Activated T-helper 1 cell treated with anti-CD3 and anti-CD28 coated beads, Interleukin-12 subunit alpha, Interleukin-12 subunit beta, Interleukin-2, Interleukin-4 antibody, amounts not matched to agents 30 ng/mL and 10 ng/mL and 1 ng/mL, durations not matched to agents 14 hours and 24 hours and 36 hours (primary cell): Measurements from ENCODE around the gene AGK. TPM values are rescaled to one million over a fixed set of nuclear protein-coding genes. Genes with fewer than 3 reads are reported as not detected.

Experiments used
- DNase-seq: peaks from one replicate; pipeline ENCODE4 v3.0.0; 2021; ENCODE audit warnings: low spot score
- H3K27ac Mint-ChIP-seq: one replicate; pipeline ENCODE4 v1.8.0; 2021; ENCODE audit warnings: mild to moderate bottlenecking, mixed read lengths
- H3K27me3 Mint-ChIP-seq: one replicate; pipeline ENCODE4 v1.8.0; 2022; ENCODE audit warnings: mild to moderate bottlenecking, moderate library complexity, mixed read lengths; ENCODE audit not compliant: insufficient read depth
- H3K36me3 Mint-ChIP-seq: one replicate; pipeline ENCODE4 v1.8.0; 2021; ENCODE audit warnings: low read depth, mixed read lengths
- H3K4me1 Mint-ChIP-seq: one replicate; pipeline ENCODE4 v1.8.0; 2021; ENCODE audit warnings: low read depth, mixed read lengths
- H3K4me3 Mint-ChIP-seq: one replicate; pipeline ENCODE4 v1.8.0; 2021; ENCODE audit warnings: mild to moderate bottlenecking, moderate library complexity, mixed read lengths
- H3K9me3 Mint-ChIP-seq: one replicate; pipeline ENCODE4 v1.8.0; 2021; ENCODE audit warnings: mixed read lengths
- intact Hi-C: fragments of 100-400 bp; cut with micrococcal nuclease; formaldehyde crosslinking; loops from one replicate; pipeline ENCODE4 v1.15.1; 2024
- total RNA-seq: library from RNA; stranded (reverse); gene quantifications from 2 replicates; pipeline ENCODE4 v1.2.3, GENCODE V29; 2022

The AGK gene
- total RNA-seq, 1 donor from 2014 or later, result 179 TPM

- Mint-ChIP-seq H3K27ac (peak overlapping the region; percentile 94), H3K4me3 (peak overlapping the region; percentile 48), H3K27me3 (no peaks in the 10 kb centered on the region), H3K4me1 (peaks cover 89% of the 10 kb centered on the region), H3K9me3 (peaks cover 37% of the 10 kb centered on the region), H3K36me3 (peaks cover 87% of the 10 kb centered on the region)
- DNase-seq, result no peak
- intact Hi-C loops, result loop anchor here (1.0 to 10.0 kb wide), 7 partner anchors 9 to 1249 kb away; partner anchors contain the start of genes AGK, MKRN1, MRPS33 and NDUFB2
These were observed 8.8 kb downstream of the AGK start for GRCh38 chr7:141559961-141560360.

GRCh38 chr7:141562036-141562435 is 10.8 kb downstream of the AGK start:
- Mint-ChIP-seq H3K4me1 (peaks cover 89% of the 10 kb centered on the region), H3K9me3 (peaks cover 46% of the 10 kb centered on the region), H3K4me3 (peak overlapping the region; percentile 23), H3K27me3 (no peaks in the 10 kb centered on the region), H3K36me3 (peaks cover 88% of the 10 kb centered on the region), H3K27ac (peak overlapping the region; percentile 57)
- no peak for DNase-seq
- intact Hi-C loops, result no loop called here

GRCh38 chr7:141562543-141562942 is 11.3 kb downstream of the AGK start:
- H3K36me3 Mint-ChIP-seq, result peaks cover 87% of the 10 kb centered on the region
- H3K27me3 Mint-ChIP-seq, result no peaks in the 10 kb centered on the region
- no peak overlapping the region for H3K4me3 Mint-ChIP-seq
- peak overlapping the region; percentile 57 for H3K27ac Mint-ChIP-seq
- H3K4me1 Mint-ChIP-seq, result peaks cover 89% of the 10 kb centered on the region
- H3K9me3 Mint-ChIP-seq, result peaks cover 45% of the 10 kb centered on the region
- no peak for DNase-seq
- intact Hi-C loops, result no loop called here

DNA sequence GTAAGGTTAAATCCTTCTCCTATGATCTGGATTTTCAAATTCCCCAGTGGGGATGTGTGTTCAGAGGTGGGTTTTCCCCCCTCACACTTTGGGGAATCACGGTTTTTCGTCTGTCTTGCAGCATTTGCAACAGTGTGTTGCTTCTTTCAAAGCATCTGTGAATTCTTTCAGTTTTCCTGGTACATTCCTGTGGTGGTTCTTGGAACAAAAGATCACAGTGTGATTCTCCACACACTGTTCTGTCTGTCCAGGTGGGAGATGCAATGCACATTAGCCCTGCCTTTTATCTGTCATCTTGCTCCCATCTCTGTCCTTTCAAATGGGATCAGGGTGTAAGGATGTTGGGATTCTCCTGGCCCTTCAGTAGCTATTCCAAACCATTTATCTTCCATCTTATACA is 11.8 kb downstream of the AGK start:
- Mint-ChIP-seq H3K9me3 (peaks cover 42% of the 10 kb centered on the region), H3K4me3 (no peak overlapping the region), H3K27ac (peak overlapping the region; percentile 95), H3K27me3 (no peaks in the 10 kb centered on the region), H3K36me3 (peaks cover 88% of the 10 kb centered on the region), H3K4me1 (peaks cover 89% of the 10 kb centered on the region)
- intact Hi-C loops, result no loop called here
- no peak for DNase-seq

DNA sequence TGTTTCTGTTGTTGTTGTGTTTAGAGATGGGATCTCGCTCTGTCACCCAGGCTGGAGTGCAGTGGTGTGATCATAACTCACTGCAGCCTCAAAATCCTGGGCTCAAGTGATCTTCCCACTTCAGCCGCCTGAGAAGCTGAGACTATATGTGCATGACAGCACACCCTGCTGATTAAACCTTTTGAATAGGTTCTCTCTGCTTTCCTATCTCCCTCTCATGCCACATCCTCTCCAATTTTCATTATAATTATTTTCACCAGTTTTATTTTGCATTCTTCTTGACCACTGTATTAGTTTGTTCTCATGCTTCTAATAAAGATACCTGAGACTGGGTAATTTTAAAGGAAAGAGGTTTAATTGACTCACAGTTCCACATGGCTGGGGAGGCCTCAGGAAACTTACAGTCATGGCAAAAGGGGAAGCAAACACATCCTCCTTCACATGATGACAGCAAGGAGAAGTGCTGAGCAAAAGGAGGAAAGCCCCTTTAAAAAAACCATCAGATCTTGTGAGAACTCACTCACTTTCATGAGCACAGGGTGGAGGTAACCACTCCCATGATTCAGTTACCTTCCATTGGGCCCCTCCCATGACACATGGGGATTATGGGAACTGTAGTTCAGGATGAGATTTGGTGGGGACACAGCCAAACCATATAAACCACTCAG is 12.9 kb downstream of the AGK start:
- Mint-ChIP-seq H3K27ac (peak overlapping the region; percentile 95), H3K4me3 (peak overlapping the region; percentile 38), H3K4me1 (peaks cover 80% of the 10 kb centered on the region), H3K9me3 (peaks cover 42% of the 10 kb centered on the region), H3K36me3 (peaks cover 88% of the 10 kb centered on the region), H3K27me3 (no peaks in the 10 kb centered on the region)
- peak; percentile 23 for DNase-seq
- intact Hi-C loops, result loop anchor here (1.0 kb wide), 1 partner anchor 22 kb away; no protein-coding TSS in a partner anchor

DNA sequence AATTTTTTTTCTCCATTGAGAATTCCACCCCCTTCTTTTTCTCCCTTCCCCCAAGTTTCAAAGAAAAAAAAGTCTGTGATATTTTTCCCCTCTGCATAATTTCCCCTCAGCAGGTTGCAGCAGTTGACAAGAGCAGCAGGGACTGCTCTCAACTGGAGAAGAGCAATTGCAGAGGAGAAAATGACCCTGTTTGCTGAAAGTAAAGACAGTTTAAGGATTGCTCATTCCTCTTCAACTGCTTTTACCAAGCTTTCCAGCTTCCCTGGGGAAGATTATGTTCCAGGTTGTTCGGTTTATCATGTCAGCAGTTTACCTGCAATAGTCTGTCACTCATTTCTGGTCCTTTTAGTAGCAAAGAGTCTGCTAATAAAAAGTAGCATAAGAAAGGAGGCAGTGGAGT is 16.2 kb downstream of the AGK start:
- intact Hi-C loops, result no loop called here
- Mint-ChIP-seq H3K27me3 (no peaks in the 10 kb centered on the region), H3K27ac (peak overlapping the region; percentile 32), H3K36me3 (peaks cover 84% of the 10 kb centered on the region), H3K9me3 (peaks cover 25% of the 10 kb centered on the region), H3K4me3 (no peak overlapping the region), H3K4me1 (peaks cover 72% of the 10 kb centered on the region)
- no peak for DNase-seq

DNA sequence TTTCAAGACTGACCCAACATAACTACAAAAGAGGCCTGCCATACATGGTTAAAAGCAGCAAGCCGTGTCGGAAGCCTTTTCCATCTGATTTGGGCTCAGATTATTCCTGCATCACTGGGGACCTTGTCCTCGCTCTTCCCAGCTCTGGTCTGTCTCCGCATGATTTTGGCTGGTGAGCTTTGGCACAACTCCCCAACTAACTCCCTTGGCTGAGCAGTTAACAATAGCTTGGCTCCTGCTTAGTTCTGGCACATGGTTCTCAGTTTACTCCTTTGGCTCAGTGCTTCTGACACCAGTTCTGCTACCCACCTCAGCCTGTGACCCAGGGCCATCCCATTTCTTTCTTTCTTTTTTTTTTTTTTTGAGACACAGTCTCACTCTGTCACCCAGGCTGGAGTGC is 17.0 kb downstream of the AGK start:
- H3K27me3 Mint-ChIP-seq, result no peaks in the 10 kb centered on the region
- H3K4me1 Mint-ChIP-seq, result peaks cover 70% of the 10 kb centered on the region
- peaks cover 83% of the 10 kb centered on the region for H3K36me3 Mint-ChIP-seq
- intact Hi-C loops, result no loop called here
- H3K27ac Mint-ChIP-seq, result no peak overlapping the region
- no peak for DNase-seq
- H3K4me3 Mint-ChIP-seq, result no peak overlapping the region
- peaks cover 26% of the 10 kb centered on the region for H3K9me3 Mint-ChIP-seq

DNA sequence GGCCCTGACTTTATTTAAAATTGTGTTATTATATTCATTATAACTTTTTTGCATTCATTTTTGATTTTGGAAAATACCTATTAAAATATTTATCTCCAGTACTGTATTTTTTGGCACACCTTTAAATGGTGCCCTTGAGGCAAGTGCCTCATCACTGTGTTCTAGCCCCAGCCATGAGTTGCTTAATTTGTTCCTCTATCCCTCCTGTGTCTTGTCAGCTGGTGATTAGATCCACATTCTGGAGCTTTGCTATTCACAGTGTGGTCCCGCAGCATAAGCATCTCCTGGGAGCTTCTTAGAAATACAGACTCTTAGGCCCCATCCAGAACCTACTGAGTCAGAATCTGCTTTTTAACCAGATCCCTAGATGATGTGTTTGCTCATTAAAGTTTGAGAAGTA is 19.8 kb downstream of the AGK start:
- Mint-ChIP-seq H3K4me1 (peaks cover 50% of the 10 kb centered on the region), H3K36me3 (peaks cover 82% of the 10 kb centered on the region), H3K27ac (no peak overlapping the region), H3K9me3 (peaks cover 37% of the 10 kb centered on the region), H3K27me3 (no peaks in the 10 kb centered on the region), H3K4me3 (no peak overlapping the region)
- intact Hi-C loops, result no loop called here
- DNase-seq, result no peak

DNA sequence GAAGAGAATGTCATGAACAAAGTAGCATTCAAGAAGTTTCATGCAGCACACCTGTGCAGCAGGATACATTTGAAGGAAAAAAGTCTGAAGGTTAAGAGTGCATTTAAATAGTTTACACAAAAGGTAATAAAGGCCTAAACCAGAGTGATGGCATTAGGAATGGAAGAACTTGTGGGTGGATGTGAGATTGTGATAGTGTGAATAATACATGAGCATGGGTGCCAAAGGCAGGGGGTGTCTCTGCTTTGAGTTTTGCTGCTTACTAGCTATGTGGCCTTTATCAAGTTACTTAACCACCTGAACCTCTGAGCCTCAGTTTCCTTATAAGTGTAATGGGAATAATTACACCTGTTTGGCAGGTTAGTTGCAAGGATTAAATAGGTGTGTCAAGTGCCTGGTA is 21.0 kb downstream of the AGK start:
- intact Hi-C loops, result loop anchor here (1.0 kb wide), 1 partner anchor 14 kb away; no protein-coding TSS in a partner anchor
- Mint-ChIP-seq H3K27me3 (no peaks in the 10 kb centered on the region), H3K4me3 (no peak overlapping the region), H3K36me3 (peaks cover 80% of the 10 kb centered on the region), H3K27ac (peak overlapping the region; percentile 56), H3K9me3 (peaks cover 35% of the 10 kb centered on the region), H3K4me1 (peaks cover 43% of the 10 kb centered on the region)
- no peak for DNase-seq

- Mint-ChIP-seq H3K27ac (no peak overlapping the region), H3K27me3 (no peaks in the 10 kb centered on the region), H3K9me3 (peaks cover 35% of the 10 kb centered on the region), H3K4me1 (peaks cover 32% of the 10 kb centered on the region), H3K4me3 (no peak overlapping the region), H3K36me3 (peaks cover 77% of the 10 kb centered on the region)
- DNase-seq, result no peak
- intact Hi-C loops, result no loop called here
These were observed 22.3 kb downstream of the AGK start for GRCh38 chr7:141573511-141573910.

- H3K27ac Mint-ChIP-seq, result no peak overlapping the region
- no peak for DNase-seq
- intact Hi-C loops, result no loop called here
- H3K9me3 Mint-ChIP-seq, result peaks cover 35% of the 10 kb centered on the region
- H3K4me1 Mint-ChIP-seq, result peaks cover 32% of the 10 kb centered on the region
- no peaks in the 10 kb centered on the region for H3K27me3 Mint-ChIP-seq
- peaks cover 68% of the 10 kb centered on the region for H3K36me3 Mint-ChIP-seq
- no peak overlapping the region for H3K4me3 Mint-ChIP-seq
These were observed 24.0 kb downstream of the AGK start for GRCh38 chr7:141575164-141575563.

DNA sequence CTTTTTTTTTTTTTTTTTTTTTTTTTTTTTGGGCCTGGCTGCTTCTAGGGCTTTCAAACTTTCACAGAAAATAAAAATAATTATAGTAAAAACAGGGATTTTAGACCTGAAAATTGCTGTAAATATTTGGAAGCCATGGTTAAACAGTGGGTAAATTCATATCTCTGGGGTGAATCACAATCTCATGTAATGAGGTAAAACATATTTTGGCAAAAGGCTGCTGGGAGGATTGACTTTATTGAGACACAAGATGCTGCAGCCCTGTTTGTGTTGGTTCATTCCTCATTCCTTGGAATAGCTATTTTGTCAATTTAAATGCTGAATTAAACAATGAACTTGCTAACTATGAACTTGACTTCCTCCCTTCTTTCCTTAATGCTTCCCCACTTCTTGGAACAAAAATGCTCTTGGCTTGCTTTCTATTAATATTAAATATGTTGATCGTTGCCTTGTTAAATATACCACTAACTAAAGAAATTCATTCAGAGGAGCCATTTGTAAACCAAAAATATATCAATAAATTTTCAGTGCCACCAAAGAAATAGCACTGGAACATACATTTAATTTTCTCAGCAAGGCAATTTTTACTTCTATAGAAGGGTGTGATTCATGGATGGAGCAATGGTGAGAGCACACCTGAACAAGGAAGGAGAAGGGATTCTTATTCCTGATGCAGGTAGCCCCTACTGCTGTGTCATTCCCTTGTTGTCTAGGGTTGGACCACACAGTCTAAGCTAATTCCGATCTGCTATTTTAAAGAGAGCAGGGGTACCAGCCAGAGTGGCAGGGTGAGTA is 24.6 kb downstream of the AGK start:
- no peak for DNase-seq
- Mint-ChIP-seq H3K9me3 (peaks cover 35% of the 10 kb centered on the region), H3K27ac (no peak overlapping the region), H3K4me1 (peaks cover 32% of the 10 kb centered on the region), H3K36me3 (peaks cover 63% of the 10 kb centered on the region), H3K27me3 (no peaks in the 10 kb centered on the region), H3K4me3 (no peak overlapping the region)
- intact Hi-C loops, result no loop called here
